Sigmoid colon (tissue), 7 donors: ENCODE measurements around the gene RAMP1. TPM values are rescaled to one million over a fixed set of nuclear protein-coding genes. Genes with fewer than 3 reads are reported as not detected.

Experiments used
- DNase-seq: peaks from one replicate; pipeline ENCODE4 v3.0.0-alpha.2; 2019
- H3K27ac ChIP-seq, 4 donors: fragments of 200-600 bp; sonication (generic); one replicate each; pipeline ENCODE4 v1.5.1; 2016 to 2019; ENCODE audit warnings: mild to moderate bottlenecking in 1 of 4
- H3K27me3 ChIP-seq, 3 donors: fragments of 200-600 bp; sonication (generic); one replicate each; pipeline ENCODE4 v1.5.1; 2019; ENCODE audit warnings: mild to moderate bottlenecking in 1 of 3
- H3K36me3 ChIP-seq, 4 donors: fragments of 200-600 bp; sonication (generic); one replicate each; pipeline ENCODE4 v1.5.1; 2016 to 2019
- H3K4me1 ChIP-seq, 4 donors: fragments of 200-600 bp; sonication (generic); one replicate each; pipeline ENCODE4 v1.5.1; 2017 to 2019
- H3K4me3 ChIP-seq, 4 donors: fragments of 200-600 bp; sonication (generic); one replicate each; pipeline ENCODE4 v1.5.1; 2017 to 2019; ENCODE audit warnings: mild to moderate bottlenecking in 2 of 4, moderate library complexity in 1 of 4
- H3K9me3 ChIP-seq, 4 donors: fragments of 200-600 bp in 3 of 4; sonication (generic) in 3 of 4; one replicate each; pipeline versions ENCODE4 v1.5.1 to v1.6.1; 2013 to 2019
- EP300 ChIP-seq, 4 donors: sonication (generic); formaldehyde crosslinking; IDR thresholded peaks; one replicate each; pipeline ENCODE4 v1.6.1; 2017; ENCODE audit warnings: antibody characterized with exemption in 4 of 4
- POLR2A ChIP-seq, 2 donors: fragments of 450-650 bp; IDR thresholded peaks; one replicate each; pipeline ENCODE4 v1.6.1; 2016; ENCODE audit warnings: antibody characterized with exemption in 2 of 2, mild to moderate bottlenecking in 2 of 2, moderate library complexity in 2 of 2
- POLR2AphosphoS5 ChIP-seq, 4 donors: sonication (generic); formaldehyde crosslinking; IDR thresholded peaks; one replicate each; pipeline ENCODE4 v1.6.1; 2017; ENCODE audit warnings: antibody characterized with exemption in 4 of 4
- WGBS, 2 donors: extraction: QIAGEN DNeasy Blood & Tissue Kit; methylation state at CpG; one replicate each; pipeline ENCODE4 v1.1.7; 2013; 5-methylcytosine and 5-hydroxymethylcytosine counted together
- intact Hi-C: fragments of 100-400 bp; cut with DNase I; formaldehyde crosslinking; loops from one replicate; pipeline ENCODE4 v1.15.1; 2023
- polyA plus RNA-seq, 3 donors: library from polyadenylated mRNA; stranded (reverse); fragments of 200-250 nt; gene quantifications; one replicate each; pipeline ENCODE4 v1.2.3, GENCODE V29; 2013
- total RNA-seq, 4 donors: library from RNA; depleted of rRNA; stranded (reverse); fragments of >200 nt; gene quantifications; one replicate each; pipeline ENCODE4 v1.1.0, GENCODE V29; 2016
- TF ChIP-seq, protein P1 (sequence below), 4 experiments: fragments of 450-650 bp in 3 of 4; fragments of 200-600 bp in 1 of 4; IDR thresholded peaks; one replicate each; pipeline ENCODE4 v1.5.1; 2016 to 2019; ENCODE audit warnings: antibody characterized with exemption in 4 of 4, mild to moderate bottlenecking in 3 of 4, moderate library complexity in 2 of 4
- donor health status: healthy with polysubstance abuse.
- donor health status: Bipolar disorder and iron deficiency.
- donor health status: healthy.

RAMP1 gene
- total and polyA plus RNA-seq, 7 donors, result 13.2 to 788 (median 372) TPM; not detected in 1

- intact Hi-C loops, result loop anchor here (1.0 to 5.0 kb wide), 4 partner anchors 109 to 405 kb away; partner anchors contain the start of genes SCLY and UBE2F
- peak; percentile 92 for DNase-seq
- no peaks in the 10 kb centered on the region for H3K36me3 ChIP-seq
- TF ChIP-seq, protein P1, sequence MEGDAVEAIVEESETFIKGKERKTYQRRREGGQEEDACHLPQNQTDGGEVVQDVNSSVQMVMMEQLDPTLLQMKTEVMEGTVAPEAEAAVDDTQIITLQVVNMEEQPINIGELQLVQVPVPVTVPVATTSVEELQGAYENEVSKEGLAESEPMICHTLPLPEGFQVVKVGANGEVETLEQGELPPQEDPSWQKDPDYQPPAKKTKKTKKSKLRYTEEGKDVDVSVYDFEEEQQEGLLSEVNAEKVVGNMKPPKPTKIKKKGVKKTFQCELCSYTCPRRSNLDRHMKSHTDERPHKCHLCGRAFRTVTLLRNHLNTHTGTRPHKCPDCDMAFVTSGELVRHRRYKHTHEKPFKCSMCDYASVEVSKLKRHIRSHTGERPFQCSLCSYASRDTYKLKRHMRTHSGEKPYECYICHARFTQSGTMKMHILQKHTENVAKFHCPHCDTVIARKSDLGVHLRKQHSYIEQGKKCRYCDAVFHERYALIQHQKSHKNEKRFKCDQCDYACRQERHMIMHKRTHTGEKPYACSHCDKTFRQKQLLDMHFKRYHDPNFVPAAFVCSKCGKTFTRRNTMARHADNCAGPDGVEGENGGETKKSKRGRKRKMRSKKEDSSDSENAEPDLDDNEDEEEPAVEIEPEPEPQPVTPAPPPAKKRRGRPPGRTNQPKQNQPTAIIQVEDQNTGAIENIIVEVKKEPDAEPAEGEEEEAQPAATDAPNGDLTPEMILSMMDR (IDR thresholded peaks at IDR 0.05), result peak; percentile 78 to 89 (median 84)
- TF ChIP-seq POLR2A (IDR thresholded peaks at IDR 0.05), result no peak
- TF ChIP-seq POLR2AphosphoS5 (IDR thresholded peaks at IDR 0.05), result peak; percentile 39 to 61 (median 58)
- no peak for TF ChIP-seq EP300 (IDR thresholded peaks at IDR 0.05)
- no peaks in the 10 kb centered on the region for H3K27me3 ChIP-seq
- H3K9me3 ChIP-seq, result no peaks in the 10 kb centered on the region
- 45 to 53% methylated on average over 14 of the region's 14 CpGs for WGBS, 2 donors
- peak overlapping the region; percentile 66 to 81 (median 78) for H3K4me3 ChIP-seq
- H3K27ac ChIP-seq, result peak overlapping the region; percentile 91 to 97 (median 96)
- H3K4me1 ChIP-seq, result peaks cover 0 to 32% (median 30%) of the 10 kb centered on the region in 4 donors
Measured at GRCh38 chr2:237858294-237859081, 935 bp upstream of the RAMP1 start.

GRCh38 chr2:237859082-237859433 lies 365 bp upstream of the RAMP1 start:
- TF ChIP-seq, protein P1 (IDR thresholded peaks at IDR 0.05), result no peak
- TF ChIP-seq EP300 (IDR thresholded peaks at IDR 0.05), result no peak
- TF ChIP-seq POLR2A (IDR thresholded peaks at IDR 0.05), result no peak
- TF ChIP-seq POLR2AphosphoS5 (IDR thresholded peaks at IDR 0.05), result no peak
- no peaks in the 10 kb centered on the region for H3K9me3 ChIP-seq
- H3K27me3 ChIP-seq, result no peaks in the 10 kb centered on the region
- intact Hi-C loops, result loop anchor here (2.0 to 5.0 kb wide), 2 partner anchors 202 to 308 kb away; partner anchors contain the start of gene SCLY
- H3K27ac ChIP-seq, result peak overlapping the region; percentile 91 to 97 (median 96)
- H3K4me1 ChIP-seq, result peaks cover 0 to 37% (median 35%) of the 10 kb centered on the region in 4 donors
- 15 to 50% methylated on average over 15 of the region's 15 CpGs for WGBS, 2 donors
- DNase-seq, result peak; percentile 72
- H3K4me3 ChIP-seq, result peak overlapping the region; percentile 66 to 81 (median 78)
- no peaks in the 10 kb centered on the region for H3K36me3 ChIP-seq

DNA sequence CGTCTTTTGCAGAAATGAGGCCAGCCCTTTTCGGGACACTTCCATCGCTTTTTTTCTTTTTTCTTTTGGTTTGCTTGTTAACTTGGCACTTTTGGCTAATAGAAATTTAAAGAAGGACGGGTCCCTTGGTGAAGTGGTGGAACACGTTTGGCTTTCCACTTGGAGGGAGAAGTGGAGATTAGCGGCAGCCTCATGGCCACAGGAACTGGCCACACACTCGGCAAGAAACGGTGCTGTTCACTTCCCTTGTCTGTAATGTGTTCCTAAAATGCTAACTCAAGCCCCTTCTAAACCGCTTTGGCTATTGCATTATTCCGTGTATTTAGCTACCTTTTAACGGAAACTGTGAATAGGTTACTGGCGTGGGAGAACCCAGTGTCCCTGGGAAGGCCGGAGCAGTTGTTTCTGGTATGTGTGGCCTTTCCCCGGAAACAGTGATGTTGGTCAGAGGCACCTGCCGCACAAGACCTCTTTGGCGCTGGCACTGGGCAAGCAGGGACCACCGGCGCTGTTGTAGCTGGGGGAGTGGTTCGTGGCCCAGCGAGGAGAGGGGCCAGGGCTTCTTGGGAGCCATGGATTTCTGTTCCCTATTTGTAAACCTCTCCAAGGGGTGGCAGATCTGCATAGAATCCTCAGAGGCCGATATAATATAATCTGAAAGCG lies 981 bp downstream of the RAMP1 start:
- Histone ChIP-seq H3K27me3 (no peaks in the 10 kb centered on the region), H3K36me3 (no peaks in the 10 kb centered on the region), H3K27ac (peak overlapping the region; percentile 91 to 97 (median 96)), H3K4me1 (peaks cover 0 to 50% (median 49%) of the 10 kb centered on the region in 4 donors), H3K9me3 (no peaks in the 10 kb centered on the region), H3K4me3 (peak overlapping the region; percentile 66 to 81 (median 78))
- intact Hi-C loops, result loop anchor here (2.0 to 10.0 kb wide), 2 partner anchors 62 to 1464 kb away; no protein-coding TSS in a partner anchor
- peak; percentile 75 for DNase-seq
- 14 to 51% methylated on average over 22 of the region's 22 CpGs for WGBS, 2 donors
- TF ChIP-seq POLR2AphosphoS5 (IDR thresholded peaks at IDR 0.05), result no peak
- no peak for TF ChIP-seq POLR2A (IDR thresholded peaks at IDR 0.05)
- no peak for TF ChIP-seq EP300 (IDR thresholded peaks at IDR 0.05)
- TF ChIP-seq, protein P1 (IDR thresholded peaks at IDR 0.05), result no peak

- Histone ChIP-seq H3K4me1 (peaks cover 0 to 65% (median 65%) of the 10 kb centered on the region in 4 donors), H3K27ac (peak overlapping the region; percentile 91 to 97 (median 96)), H3K9me3 (no peaks in the 10 kb centered on the region), H3K36me3 (no peaks in the 10 kb centered on the region), H3K4me3 (peak overlapping the region in 1 of 4 donors; percentile 66), H3K27me3 (no peaks in the 10 kb centered on the region)
- intact Hi-C loops, result loop anchor here (2.0 to 10.0 kb wide), 3 partner anchors 33 to 1463 kb away; no protein-coding TSS in a partner anchor
- DNase-seq, result peak; percentile 62
- 21 to 74% methylated on average over 11 of the region's 11 CpGs for WGBS, 2 donors
- no peak for TF ChIP-seq POLR2A (IDR thresholded peaks at IDR 0.05)
- TF ChIP-seq, protein P1 (IDR thresholded peaks at IDR 0.05), result no peak
- no peak for TF ChIP-seq POLR2AphosphoS5 (IDR thresholded peaks at IDR 0.05)
- TF ChIP-seq EP300 (IDR thresholded peaks at IDR 0.05), result no peak
Measured at GRCh38 chr2:237861875-237862527, 2.6 kb downstream of the RAMP1 start.
